KMS-11 (cell line): Measurements from ENCODE around the gene RPL36AL.
A peak's percentile ranks its signal among the peaks of the same experiment; 100 is the strongest.
"Not testable (repeated sequence)": the region's sequence is repeated elsewhere in the genome, so short reads cannot be mapped to it uniquely, and the experiment has no call there.

Experiments
- H2AFZ ChIP-seq: fragments of 200-600 bp; sonication (generic); 2 replicates; pipeline ENCODE4 v1.6.1; 2016; ENCODE audit warnings: antibody characterized with exemption, mixed run types, low read depth
- H3K27ac ChIP-seq: fragments of 200-600 bp; sonication (generic); 2 replicates; pipeline ENCODE4 v1.6.1; 2016; ENCODE audit warnings: mild to moderate bottlenecking, mixed run types
- H3K27me3 ChIP-seq: fragments of 200-600 bp; sonication (generic); 2 replicates; pipeline ENCODE4 v1.6.1; 2017; ENCODE audit warnings: mild to moderate bottlenecking, low read depth, mixed run types, moderate library complexity; ENCODE audit not compliant: insufficient read depth
- H3K36me3 ChIP-seq: fragments of 200-600 bp; sonication (generic); 2 replicates; pipeline ENCODE4 v1.6.1; 2017; ENCODE audit warnings: mild to moderate bottlenecking, mixed run types; ENCODE audit not compliant: insufficient read depth
- H3K4me1 ChIP-seq: fragments of 200-600 bp; sonication (generic); 2 replicates; pipeline ENCODE4 v1.6.1; 2016; ENCODE audit warnings: mild to moderate bottlenecking, low read depth, mixed run types; ENCODE audit not compliant: poor library complexity, severe bottlenecking
- H3K4me2 ChIP-seq: fragments of 200-600 bp; sonication (generic); 2 replicates; pipeline ENCODE4 v1.7.0; 2016; ENCODE audit warnings: mild to moderate bottlenecking, mixed run types
- H3K4me3 ChIP-seq: fragments of 200-600 bp; sonication (generic); IDR thresholded peaks from 2 replicates; pipeline ENCODE4 v1.6.1; 2017; ENCODE audit warnings: low read depth, low read length, mixed read lengths; ENCODE audit not compliant: insufficient read depth
- H3K79me2 ChIP-seq: fragments of 200-600 bp; sonication (generic); 2 replicates; pipeline ENCODE4 v1.6.1; 2016; ENCODE audit warnings: low read depth, mixed run types; ENCODE audit not compliant: insufficient read depth
- H3K9ac ChIP-seq: fragments of 200-600 bp; sonication (generic); 2 replicates; pipeline ENCODE4 v1.6.1; 2016; ENCODE audit warnings: mild to moderate bottlenecking, mixed run types
- H4K20me1 ChIP-seq: fragments of 200-600 bp; sonication (generic); 2 replicates; pipeline ENCODE4 v1.6.1; 2016; ENCODE audit warnings: mild to moderate bottlenecking, mixed run types; ENCODE audit not compliant: insufficient read depth
- TF ChIP-seq, protein P1 (sequence below): fragments of 200-600 bp; sonication (generic); conservative IDR thresholded peaks from 2 replicates; pipeline ENCODE4 v1.6.1; 2017; ENCODE audit warnings: low read depth, mild to moderate bottlenecking, antibody characterized with exemption, low read length, moderate library complexity, mixed read lengths

Gene RPL36AL

DNA sequence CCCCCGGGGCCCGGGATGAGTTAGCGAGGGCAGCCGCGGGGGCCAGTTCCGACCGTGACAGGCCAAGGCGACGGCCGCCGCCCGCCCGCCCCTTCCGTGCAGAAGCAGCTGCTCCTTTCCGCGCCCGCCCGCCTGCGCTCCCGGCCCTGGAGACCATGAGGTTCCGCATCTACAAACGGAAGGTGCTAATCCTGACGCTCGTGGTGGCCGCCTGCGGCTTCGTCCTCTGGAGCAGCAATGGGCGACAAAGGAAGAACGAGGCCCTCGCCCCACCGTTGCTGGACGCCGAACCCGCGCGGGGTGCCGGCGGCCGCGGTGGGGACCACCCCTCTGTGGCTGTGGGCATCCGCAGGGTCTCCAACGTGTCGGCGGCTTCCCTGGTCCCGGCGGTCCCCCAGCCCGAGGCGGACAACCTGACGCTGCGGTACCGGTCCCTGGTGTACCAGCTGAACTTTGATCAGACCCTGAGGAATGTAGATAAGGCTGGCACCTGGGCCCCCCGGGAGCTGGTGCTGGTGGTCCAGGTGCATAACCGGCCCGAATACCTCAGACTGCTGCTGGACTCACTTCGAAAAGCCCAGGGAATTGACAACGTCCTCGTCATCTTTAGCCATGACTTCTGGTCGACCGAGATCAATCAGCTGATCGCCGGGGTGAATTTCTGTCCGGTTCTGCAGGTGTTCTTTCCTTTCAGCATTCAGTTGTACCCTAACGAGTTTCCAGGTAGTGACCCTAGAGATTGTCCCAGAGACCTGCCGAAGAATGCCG lies 872 bp upstream of the RPL36AL start:
- Histone ChIP-seq H3K79me2 (peaks cover 88% of the 10 kb centered on the region), H4K20me1 (no peaks in the 10 kb centered on the region), H3K27me3 (no peaks in the 10 kb centered on the region), H3K9ac (peak overlapping the region; percentile 97), H3K4me3 (no peak overlapping the region), H2AFZ (peak overlapping the region; percentile 22; the same call in 1 of the 2 replicates), H3K27ac (peak overlapping the region; percentile 99), H3K4me2 (peak overlapping the region; percentile 96), H3K36me3 (peaks cover 7% of the 10 kb centered on the region; the same call in 1 of the 2 replicates), H3K4me1 (peaks cover 36% of the 10 kb centered on the region)
- TF ChIP-seq, protein P1, sequence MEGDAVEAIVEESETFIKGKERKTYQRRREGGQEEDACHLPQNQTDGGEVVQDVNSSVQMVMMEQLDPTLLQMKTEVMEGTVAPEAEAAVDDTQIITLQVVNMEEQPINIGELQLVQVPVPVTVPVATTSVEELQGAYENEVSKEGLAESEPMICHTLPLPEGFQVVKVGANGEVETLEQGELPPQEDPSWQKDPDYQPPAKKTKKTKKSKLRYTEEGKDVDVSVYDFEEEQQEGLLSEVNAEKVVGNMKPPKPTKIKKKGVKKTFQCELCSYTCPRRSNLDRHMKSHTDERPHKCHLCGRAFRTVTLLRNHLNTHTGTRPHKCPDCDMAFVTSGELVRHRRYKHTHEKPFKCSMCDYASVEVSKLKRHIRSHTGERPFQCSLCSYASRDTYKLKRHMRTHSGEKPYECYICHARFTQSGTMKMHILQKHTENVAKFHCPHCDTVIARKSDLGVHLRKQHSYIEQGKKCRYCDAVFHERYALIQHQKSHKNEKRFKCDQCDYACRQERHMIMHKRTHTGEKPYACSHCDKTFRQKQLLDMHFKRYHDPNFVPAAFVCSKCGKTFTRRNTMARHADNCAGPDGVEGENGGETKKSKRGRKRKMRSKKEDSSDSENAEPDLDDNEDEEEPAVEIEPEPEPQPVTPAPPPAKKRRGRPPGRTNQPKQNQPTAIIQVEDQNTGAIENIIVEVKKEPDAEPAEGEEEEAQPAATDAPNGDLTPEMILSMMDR = no peak

DNA sequence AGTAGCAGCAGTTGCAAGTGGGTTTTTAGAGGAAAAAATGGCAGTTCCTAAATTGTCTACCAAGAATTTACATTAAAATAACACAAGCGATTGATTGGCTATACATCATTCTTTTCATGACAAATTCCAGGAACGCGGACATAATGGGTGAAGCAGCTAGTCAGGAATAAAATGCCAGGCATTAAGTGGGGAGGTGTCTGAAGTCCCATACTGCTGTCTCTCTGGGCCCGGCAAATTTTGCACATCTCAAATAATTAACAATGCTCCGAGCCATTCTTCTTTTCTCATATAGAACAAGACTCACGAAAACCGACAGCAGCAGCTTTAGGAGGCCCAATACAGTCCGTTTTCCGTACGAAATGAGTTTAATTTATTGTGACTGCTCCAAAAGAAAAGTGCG lies 696 bp downstream of the RPL36AL start:
- peaks cover 77% of the 10 kb centered on the region for H3K79me2 ChIP-seq
- peak overlapping the region; percentile 48; the same call in 1 of the 2 replicates for H3K4me2 ChIP-seq
- no peaks in the 10 kb centered on the region for H4K20me1 ChIP-seq
- peaks cover 24% of the 10 kb centered on the region for H3K4me1 ChIP-seq
- H2AFZ ChIP-seq = no peak overlapping the region
- peak overlapping the region; percentile 99 for H3K27ac ChIP-seq
- no peaks in the 10 kb centered on the region for H3K27me3 ChIP-seq
- H3K36me3 ChIP-seq = peaks cover 7% of the 10 kb centered on the region; the same call in 1 of the 2 replicates
- TF ChIP-seq, protein P1 = no peak
- H3K9ac ChIP-seq = peak overlapping the region; percentile 97
- H3K4me3 ChIP-seq = no peak overlapping the region

DNA sequence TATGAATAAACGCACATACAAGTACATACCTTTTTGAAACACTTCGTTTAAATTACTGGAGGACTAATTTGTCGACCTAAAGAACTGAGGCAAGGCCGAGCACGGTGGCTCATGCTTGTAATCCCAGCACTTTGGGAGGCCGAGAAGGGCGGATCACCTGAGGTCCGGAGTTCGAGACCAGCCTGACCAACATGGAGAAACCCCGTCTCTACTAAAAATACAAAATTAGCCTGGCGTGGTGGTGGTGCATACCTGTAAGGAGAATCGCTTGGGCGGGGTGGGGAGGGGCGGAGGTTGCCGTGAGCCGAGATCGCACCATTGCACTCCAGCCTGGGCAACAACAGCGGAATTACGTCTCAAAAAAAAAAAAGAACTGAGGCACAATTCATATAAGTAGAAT lies 1.2 kb downstream of the RPL36AL start:
- H4K20me1 ChIP-seq, H3K36me3 ChIP-seq, H2AFZ ChIP-seq, H3K4me3 ChIP-seq, H3K27me3 ChIP-seq: not testable (repeated sequence)
- Histone ChIP-seq H3K4me1 (peaks cover 20% of the 10 kb centered on the region), H3K9ac (peak overlapping the region; percentile 97), H3K79me2 (peaks cover 73% of the 10 kb centered on the region), H3K4me2 (peak overlapping the region; percentile 48; the same call in 1 of the 2 replicates), H3K27ac (peak overlapping the region; percentile 99; the same call in 1 of the 2 replicates)

DNA sequence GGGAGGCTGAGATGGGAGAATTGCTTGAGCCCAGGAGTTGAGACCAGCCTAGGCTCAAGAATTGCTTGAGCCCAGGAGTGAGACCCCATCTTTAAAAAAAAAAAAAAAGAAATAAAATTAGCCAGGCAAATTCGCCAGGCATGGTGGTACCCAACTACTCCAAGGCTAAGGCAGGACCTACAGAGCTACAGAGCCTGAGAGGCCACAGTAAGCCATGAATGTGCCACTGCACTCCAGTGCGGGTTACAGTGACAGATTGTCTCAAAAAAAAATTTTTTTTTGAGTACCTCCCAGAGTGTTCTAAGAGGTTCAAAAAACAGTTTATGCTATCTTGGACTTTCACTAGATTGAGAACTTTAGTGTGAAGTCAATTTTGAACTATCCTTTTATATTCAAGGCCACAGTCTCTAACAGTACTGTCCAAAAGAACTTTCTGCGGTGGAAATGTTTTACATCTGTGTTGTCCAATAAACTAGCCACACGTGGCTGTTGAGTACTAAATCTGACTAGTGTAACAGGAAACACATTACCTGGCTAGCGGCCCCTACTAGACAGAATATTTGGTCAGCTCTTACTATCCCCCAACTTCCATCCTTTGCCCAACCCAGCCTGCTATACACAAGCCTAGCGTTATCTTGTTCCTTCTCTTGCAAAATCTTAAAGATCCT lies 2.4 kb downstream of the RPL36AL start:
- H3K4me2 ChIP-seq = no peak overlapping the region
- H3K9ac ChIP-seq = no peak overlapping the region
- peaks cover 7% of the 10 kb centered on the region; the same call in 1 of the 2 replicates for H3K36me3 ChIP-seq
- peaks cover 60% of the 10 kb centered on the region for H3K79me2 ChIP-seq
- H4K20me1 ChIP-seq = no peaks in the 10 kb centered on the region
- peaks cover 13% of the 10 kb centered on the region for H3K4me1 ChIP-seq
- no peak overlapping the region for H3K4me3 ChIP-seq
- no peaks in the 10 kb centered on the region for H3K27me3 ChIP-seq
- TF ChIP-seq, protein P1 = no peak
- no peak overlapping the region for H2AFZ ChIP-seq
- H3K27ac ChIP-seq = no peak overlapping the region; the same call in 1 of the 2 replicates
